GM19240 (cell line): ENCODE measurements around the gene DSE.
"Not testable (repeated sequence)": the region's sequence is repeated elsewhere in the genome, so short reads cannot be mapped to it uniquely, and the experiment has no call there.

Experiments
- DNase-seq: peaks from one replicate; pipeline ENCODE4 v3.0.0; 2011; ENCODE audit warnings: low spot score; ENCODE audit not compliant: insufficient read length

DSE gene

GRCh38 chr6:116370760-116371119, at the start of gene DSE:
DSE (plus strand) TSS chr6:116370947; CDS start chr6:116399251, 28,304 bp downstream.
- DNase-seq = no peak

DNA sequence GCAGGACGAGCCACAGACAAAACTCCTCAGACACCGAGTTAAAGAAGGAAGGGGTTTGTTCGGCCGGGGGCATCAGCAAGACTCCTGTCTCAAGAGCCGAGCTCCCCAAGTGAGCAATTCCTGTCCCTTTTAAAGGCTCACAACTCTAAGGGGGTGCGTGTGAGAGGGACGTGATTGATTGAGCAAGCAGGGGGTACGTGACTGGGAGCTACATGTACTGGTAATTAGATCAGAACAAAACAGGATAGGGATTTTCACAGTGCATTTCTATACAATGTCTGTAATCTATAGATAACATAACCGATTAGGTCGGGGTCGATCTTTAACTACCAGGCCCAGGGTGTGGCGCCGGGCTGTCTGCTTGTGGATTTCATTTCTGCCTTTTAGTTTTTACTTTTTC, 48.8 kb upstream of the DSE start:
- DNase-seq = not testable (repeated sequence)

GRCh38 chr6:116323863-116324262, 46.9 kb upstream of the DSE start:
- DNase-seq = no peak

DNA sequence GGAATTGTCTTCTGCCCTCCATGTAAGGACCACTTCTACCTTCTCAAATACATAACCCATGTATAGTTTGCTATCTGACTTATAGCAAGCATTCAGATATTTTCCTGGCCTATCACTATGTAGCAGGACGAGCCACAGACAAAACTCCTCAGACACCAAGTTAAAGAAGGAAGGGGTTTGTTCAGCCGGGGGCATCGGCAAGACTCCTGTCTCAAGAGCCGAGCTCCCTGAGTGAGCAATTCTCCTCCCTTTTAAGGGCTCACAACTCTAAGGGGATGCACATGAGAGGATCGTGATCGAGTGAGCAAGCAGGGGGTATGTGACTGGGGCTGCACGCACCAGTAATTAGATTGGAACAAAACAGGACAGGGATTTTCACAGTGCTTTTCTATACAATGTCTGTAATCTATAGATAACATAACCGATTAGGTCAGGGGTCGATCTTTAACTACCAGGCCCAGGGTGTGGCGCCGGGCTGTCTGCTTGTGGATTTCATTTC, 45.1 kb upstream of the DSE start:
- DNase-seq = not testable (repeated sequence)

DNA sequence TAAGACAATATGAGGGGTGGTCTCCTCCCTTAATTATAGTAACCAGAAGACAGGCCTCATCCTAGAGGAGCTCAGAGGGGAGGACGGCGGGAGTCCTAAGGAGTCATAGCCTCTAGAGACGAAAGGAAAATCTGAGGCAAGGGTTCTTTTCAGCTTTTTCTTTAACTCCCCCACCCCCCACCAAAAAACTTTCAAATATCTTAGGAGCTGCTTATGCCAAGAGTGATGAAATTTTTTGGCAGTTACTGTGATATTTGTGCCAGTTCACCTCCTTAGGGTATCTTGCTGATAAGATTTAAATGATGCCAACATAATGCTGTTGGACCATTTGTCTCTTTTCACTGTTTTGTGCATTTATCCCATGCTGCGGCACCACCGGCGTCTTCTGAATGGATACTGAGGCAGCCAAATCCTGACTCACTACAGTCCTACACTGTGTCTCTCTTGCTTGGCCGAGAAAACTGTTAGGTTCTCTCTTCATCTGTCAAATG, 44.5 kb upstream of the DSE start:
- DNase-seq = no peak

DNA sequence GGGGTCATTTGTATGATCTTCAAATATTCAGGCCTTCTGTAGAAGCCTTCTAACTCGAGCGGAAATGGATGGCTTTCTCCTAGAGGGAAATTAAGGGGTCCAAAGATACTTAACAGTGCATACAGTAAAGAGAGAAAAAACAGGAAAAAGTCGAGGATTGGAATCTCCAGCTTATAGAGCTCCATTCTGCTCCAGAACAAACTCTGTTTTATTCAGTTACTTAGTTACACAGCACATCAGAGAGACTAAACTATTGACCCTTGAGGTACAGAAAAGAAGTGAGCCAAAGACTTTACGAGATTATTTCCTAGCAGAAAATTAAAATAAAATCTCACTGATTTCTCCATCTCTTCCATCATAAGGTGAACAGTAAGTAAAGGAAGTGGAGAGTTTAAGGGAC, 43.8 kb upstream of the DSE start:
- DNase-seq = no peak

DNA sequence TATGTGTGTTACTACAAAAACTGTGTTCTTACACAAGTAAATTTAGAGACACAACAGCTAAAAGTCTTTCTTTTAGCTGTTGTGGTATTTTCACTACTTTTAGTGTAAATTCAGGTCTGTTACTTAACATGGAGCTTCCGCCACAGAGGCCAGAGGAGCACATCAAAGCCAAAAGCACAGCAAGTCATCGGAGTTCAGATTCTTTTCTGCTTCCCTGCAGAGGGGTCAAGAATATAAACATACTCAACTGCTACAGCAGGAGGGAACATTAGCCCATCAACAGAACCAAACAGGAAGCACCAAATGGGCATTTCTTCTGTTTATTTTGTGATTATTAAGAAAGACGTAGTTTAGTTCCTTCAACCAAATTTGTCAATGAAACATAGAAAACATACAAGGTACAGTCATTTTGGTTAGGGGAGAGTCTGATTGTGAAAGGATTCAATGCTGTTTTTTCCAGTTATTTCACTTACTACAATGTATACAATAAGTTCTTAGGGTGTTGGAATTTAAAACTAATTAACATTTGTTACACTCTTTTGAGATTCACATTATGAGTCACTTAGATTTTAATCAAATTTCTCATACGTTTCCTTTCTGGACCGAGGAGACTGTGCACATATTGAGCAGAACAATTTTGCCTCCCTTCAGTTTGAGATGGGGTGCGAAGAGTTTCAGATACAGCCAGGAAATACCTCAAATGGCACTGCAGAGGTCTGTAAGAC, 42.8 kb upstream of the DSE start:
- no peak for DNase-seq

DNA sequence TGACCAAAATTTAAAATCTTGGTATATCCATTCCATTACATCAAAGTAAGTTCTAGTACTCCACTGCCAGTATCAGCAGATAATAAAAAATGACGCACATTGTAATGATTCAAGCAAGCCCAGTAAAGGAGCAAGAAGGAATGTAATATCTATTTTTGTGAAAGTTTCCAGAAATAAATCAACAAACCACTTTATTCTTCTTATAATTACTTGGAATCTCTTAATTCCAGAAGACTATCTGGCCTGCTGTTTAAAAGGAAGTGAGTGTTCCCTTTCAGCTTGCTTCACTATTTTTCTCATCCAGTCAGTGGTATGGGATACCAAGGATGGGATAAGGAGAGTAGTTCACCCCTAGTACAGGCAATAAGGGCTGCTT, 42.2 kb upstream of the DSE start:
- DNase-seq = no peak

- no peak for DNase-seq
Observed at GRCh38 chr6:116329156-116329555, 41.6 kb upstream of the DSE start.

GRCh38 chr6:116330511-116330910, 40.2 kb upstream of the DSE start:
- DNase-seq = no peak

DNA sequence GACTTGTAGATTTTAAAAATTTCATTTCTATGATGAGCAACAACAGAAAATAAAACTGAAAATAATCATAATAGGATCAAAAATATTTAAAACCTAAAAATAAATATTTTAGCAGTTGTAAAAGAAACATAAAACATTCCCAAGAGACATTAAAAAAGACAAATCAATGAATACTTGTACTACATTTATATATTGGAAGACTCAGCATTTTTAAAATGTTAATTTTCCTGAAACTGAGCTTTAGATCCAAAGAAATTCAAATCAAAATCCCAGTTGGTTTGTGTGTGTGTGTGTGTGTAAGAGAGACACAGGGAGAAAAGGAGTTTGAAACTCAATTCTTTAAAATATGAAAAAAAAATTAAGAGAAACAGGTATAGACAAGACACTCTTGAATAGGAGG, 38.7 kb upstream of the DSE start:
- DNase-seq = no peak

- not testable (repeated sequence) for DNase-seq
Observed at GRCh38 chr6:116334638-116335409, 35.9 kb upstream of the DSE start.

- DNase-seq = no peak
Observed at GRCh38 chr6:116335612-116336215, 35.0 kb upstream of the DSE start.

- no peak for DNase-seq
Observed at GRCh38 chr6:116338943-116339342, 31.8 kb upstream of the DSE start.

- not testable (repeated sequence) for DNase-seq
Observed at GRCh38 chr6:116340625-116341024, 30.1 kb upstream of the DSE start.

DNA sequence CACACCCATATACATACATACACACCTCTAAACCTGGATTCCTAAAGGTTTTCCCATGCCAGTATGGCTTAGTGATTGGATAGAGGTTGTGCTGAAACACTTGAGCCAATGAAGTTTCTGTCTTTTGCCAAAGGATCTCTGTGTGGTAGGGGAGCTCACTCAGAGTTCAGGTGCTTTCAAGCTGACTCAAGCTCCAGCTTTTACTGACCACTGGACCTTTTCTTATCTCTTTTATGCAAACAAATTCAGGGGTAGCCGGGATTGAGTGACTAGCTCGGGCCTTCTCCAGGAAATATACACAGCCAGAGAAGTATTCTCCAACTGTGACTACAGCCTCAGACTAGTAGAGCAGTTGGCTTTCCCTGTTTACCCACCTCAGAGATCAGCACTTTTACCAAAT, 21.5 kb upstream of the DSE start:
- no peak for DNase-seq

DNA sequence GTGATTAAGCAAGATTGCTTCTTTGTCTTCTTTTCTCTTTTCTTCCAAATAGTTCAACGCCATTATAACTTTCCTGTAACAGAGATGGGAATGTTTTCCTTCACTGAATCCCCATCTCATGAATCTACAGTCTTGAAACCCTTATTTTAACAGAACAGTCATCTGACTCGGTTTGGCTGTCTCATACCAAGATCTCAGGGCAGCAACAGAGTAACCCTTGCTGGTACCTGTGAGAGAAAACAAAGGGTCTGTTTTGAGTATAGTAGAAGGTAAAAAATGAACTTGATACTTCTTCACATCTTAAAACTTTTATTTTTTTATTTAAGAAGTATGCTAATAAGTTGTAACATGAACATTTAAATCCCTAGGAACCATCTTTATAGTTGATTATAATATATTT, 19.6 kb upstream of the DSE start:
- no peak for DNase-seq

- no peak for DNase-seq
Observed at GRCh38 chr6:116352515-116353471, 18.0 kb upstream of the DSE start.

- no peak for DNase-seq
Observed at GRCh38 chr6:116354236-116354635, 16.5 kb upstream of the DSE start.

- DNase-seq = no peak
Observed at GRCh38 chr6:116355796-116356195, 15.0 kb upstream of the DSE start.

- DNase-seq = no peak
Observed at GRCh38 chr6:116359131-116359530, 11.6 kb upstream of the DSE start.
